Peyer's patch (tissue), 4 donors: ENCODE measurements around the gene PGM2.

Experiments
- CTCF ChIP-seq, 6 experiments: fragments of 450-650 bp in 4 of 6; fragments of 200-600 bp in 2 of 6; sonication (generic) in 1 of 6; IDR thresholded peaks; one replicate each; pipeline ENCODE4 v1.5.1; 2017 to 2019; ENCODE audit warnings: antibody characterized with exemption in 6 of 6, mild to moderate bottlenecking in 3 of 6, moderate library complexity in 1 of 6
- POLR2A ChIP-seq, 2 donors: fragments of 450-650 bp; IDR thresholded peaks; one replicate each; pipeline ENCODE4 v1.5.1; 2017; ENCODE audit warnings: antibody characterized with exemption in 2 of 2, mild to moderate bottlenecking in 2 of 2, moderate library complexity in 2 of 2

DNA sequence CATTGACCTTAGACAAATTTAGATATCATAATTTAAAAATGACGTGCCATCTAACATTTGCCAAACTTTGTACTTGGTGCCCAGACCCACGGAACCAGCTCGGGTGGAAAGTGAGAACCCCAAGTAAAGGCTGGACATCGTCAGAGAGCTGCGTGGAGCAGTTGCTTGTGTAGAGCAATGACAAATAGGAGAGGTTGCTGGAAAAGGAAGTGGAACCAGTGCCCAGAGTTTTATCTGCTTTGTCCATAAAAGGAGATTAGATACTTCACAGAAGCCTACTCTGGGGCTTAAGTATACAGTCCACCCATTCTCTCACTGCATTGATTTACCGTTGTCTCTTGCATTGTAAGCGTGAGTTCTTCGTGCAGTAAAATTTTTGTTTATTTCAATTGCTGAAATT, 59.0 kb downstream of the PGM2 start:
- no peak for TF ChIP-seq CTCF (IDR thresholded peaks at IDR 0.05)
- TF ChIP-seq POLR2A (IDR thresholded peaks at IDR 0.05) = no peak
